WTC11 (cell line): ENCODE results near the gene RPL13. TPM values are rescaled to one million over a fixed set of nuclear protein-coding genes. Genes with fewer than 3 reads are reported as not detected.

Source experiments
- ATAC-seq: fragments of 200-7000 bp; cut with Tn5 transposase; 2 replicates; pipeline ENCODE4 v1.10.0; 2021; ENCODE audit warnings: mild to moderate bottlenecking, moderate library complexity
- CTCF ChIA-PET: fragments of 300-600 bp; sonication (Branson Sonifier 250); formaldehyde crosslinking; loops from one replicate; lab custom pipeline; 2021; ENCODE audit warnings: antibody characterized with exemption; lab: Charles Lee
- POLR2A ChIA-PET: fragments of 350-600 bp; sonication (Branson Sonifier 250); formaldehyde crosslinking; loops from one replicate; lab custom pipeline; 2021; ENCODE audit warnings: antibody characterized with exemption; lab: Charles Lee
- DNase-seq: peaks from one replicate; pipeline ENCODE4 v3.0.0; 2021; ENCODE audit warnings: low spot score
- H3K27ac Mint-ChIP-seq: 2 replicates; pipeline ENCODE4 v1.8.0; 2021; ENCODE audit warnings: mixed read lengths
- H3K27me3 Mint-ChIP-seq: 2 replicates; pipeline ENCODE4 v1.8.0; 2021; ENCODE audit warnings: low read depth, mild to moderate bottlenecking, moderate library complexity, mixed read lengths
- H3K36me3 Mint-ChIP-seq: 2 replicates; pipeline ENCODE4 v1.8.0; 2021; ENCODE audit warnings: mixed read lengths
- H3K4me1 Mint-ChIP-seq: 2 replicates; pipeline ENCODE4 v1.8.0; 2022; ENCODE audit warnings: mixed read lengths
- H3K4me3 Mint-ChIP-seq: 2 replicates; pipeline ENCODE4 v1.8.0; 2021; ENCODE audit warnings: mild to moderate bottlenecking, moderate library complexity, mixed read lengths
- H3K9me3 Mint-ChIP-seq: 2 replicates; pipeline ENCODE4 v1.8.0; 2021; ENCODE audit warnings: mixed read lengths
- ATF6 ChIP-seq: sonication (generic); formaldehyde crosslinking; IDR thresholded peaks from 2 replicates; pipeline ENCODE4 v1.8.1; 2023; ENCODE audit warnings: mild to moderate bottlenecking, missing genetic modification reagents
- CBFB ChIP-seq: sonication (generic); formaldehyde crosslinking; IDR thresholded peaks from 2 replicates; pipeline ENCODE4 v1.8.1; 2022; ENCODE audit warnings: mild to moderate bottlenecking, low read depth, missing genetic modification reagents
- CTCF ChIP-seq: fragments of 200-600 bp; IDR thresholded peaks from 2 replicates; pipeline ENCODE4 v1.8.0; 2022; ENCODE audit warnings: antibody characterized with exemption
- E2F4 ChIP-seq: sonication (generic); formaldehyde crosslinking; IDR thresholded peaks from 2 replicates; pipeline ENCODE4 v1.8.1; 2022; ENCODE audit warnings: low read depth, mild to moderate bottlenecking, moderate library complexity, missing genetic modification reagents, borderline replicate concordance
- E2F5 ChIP-seq: sonication (generic); formaldehyde crosslinking; IDR thresholded peaks from 2 replicates; pipeline ENCODE4 v1.8.1; 2022; ENCODE audit warnings: mild to moderate bottlenecking, moderate library complexity, missing genetic modification reagents
- EMX1 ChIP-seq: fragments of 250-450 bp; sonication (Bioruptor Pico); IDR thresholded peaks from 2 replicates; pipeline ENCODE4 v1.8.0; 2021; ENCODE audit warnings: mild to moderate bottlenecking
- HMGA2 ChIP-seq: fragments of 250-450 bp; sonication (Bioruptor Pico); IDR thresholded peaks from 2 replicates; pipeline ENCODE4 v1.4.0; 2021; ENCODE audit warnings: mild to moderate bottlenecking, moderate library complexity
- MYBL2 ChIP-seq: sonication (generic); formaldehyde crosslinking; IDR thresholded peaks from 2 replicates; pipeline ENCODE4 v1.8.1; 2023; ENCODE audit warnings: mild to moderate bottlenecking, moderate library complexity, missing genetic modification reagents
- NFE2L1 ChIP-seq: sonication (generic); formaldehyde crosslinking; IDR thresholded peaks from 2 replicates; pipeline ENCODE4 v1.8.1; 2023; ENCODE audit warnings: missing genetic modification reagents
- TCF7 ChIP-seq: sonication (generic); formaldehyde crosslinking; IDR thresholded peaks from 2 replicates; pipeline ENCODE4 v1.8.0; 2022; ENCODE audit warnings: mild to moderate bottlenecking, low read depth, missing genetic modification reagents, moderate library complexity
- ZBTB21 ChIP-seq: sonication (generic); formaldehyde crosslinking; IDR thresholded peaks from 2 replicates; pipeline ENCODE4 v1.8.1; 2023; ENCODE audit warnings: mild to moderate bottlenecking, missing genetic modification reagents, borderline replicate concordance
- ZBTB43 ChIP-seq: sonication (generic); formaldehyde crosslinking; IDR thresholded peaks from 2 replicates; pipeline ENCODE4 v1.8.1; 2023; ENCODE audit warnings: mild to moderate bottlenecking, missing genetic modification reagents
- ZMAT4 ChIP-seq: fragments of 250-450 bp; sonication (Bioruptor Pico); IDR thresholded peaks from 2 replicates; pipeline ENCODE4 v1.9.0; 2021; ENCODE audit warnings: mild to moderate bottlenecking
- ZNF219 ChIP-seq: sonication (generic); formaldehyde crosslinking; IDR thresholded peaks from 2 replicates; pipeline ENCODE4 v1.8.0; 2023; ENCODE audit warnings: missing genetic modification reagents, mild to moderate bottlenecking, borderline replicate concordance
- ZNF232 ChIP-seq: sonication (generic); formaldehyde crosslinking; IDR thresholded peaks from 2 replicates; pipeline ENCODE4 v1.8.0; 2022; ENCODE audit warnings: mild to moderate bottlenecking, missing genetic modification reagents
- ZNF425 ChIP-seq: fragments of 250-450 bp; sonication (Bioruptor Pico); conservative IDR thresholded peaks from 2 replicates; pipeline ENCODE4 v1.9.0; 2021; ENCODE audit warnings: mild to moderate bottlenecking
- ZSCAN18 ChIP-seq: fragments of 250-450 bp; sonication (Bioruptor Pico); IDR thresholded peaks from 2 replicates; pipeline ENCODE4 v2.1.2; 2022; ENCODE audit warnings: mild to moderate bottlenecking, moderate library complexity
- total RNA-seq: library from RNA; stranded (reverse); gene quantifications from 3 replicates; pipeline ENCODE4 v1.2.3, GENCODE V29; 2021

The RPL13 gene
- total RNA-seq, 1 experiment from 2014 or later, result 2,631 TPM

GRCh38 chr16:89540557-89540956, 19.9 kb upstream of the RPL13 start (continued):
- TF ChIP-seq CTCF, result no peak
- no peak for TF ChIP-seq ZNF232 (CRISPR knock-in tag)
- no peak for TF ChIP-seq ZNF425 (CRISPR knock-in tag)
- TF ChIP-seq CBFB (CRISPR knock-in tag), result no peak
- no peak for TF ChIP-seq NFE2L1 (CRISPR knock-in tag)
- TF ChIP-seq ZBTB21, result no peak
- no peak for TF ChIP-seq TCF7
- TF ChIP-seq EMX1 (CRISPR knock-in tag), result no peak
- no peak for TF ChIP-seq MYBL2 (CRISPR knock-in tag)

- Mint-ChIP-seq H3K27me3 (no peaks in the 10 kb centered on the region), H3K4me1 (no peaks in the 10 kb centered on the region), H3K9me3 (no peaks in the 10 kb centered on the region), H3K36me3 (peaks cover 26% of the 10 kb centered on the region), H3K27ac (no peak overlapping the region), H3K4me3 (no peak overlapping the region)
- ATAC-seq (no peak), DNase-seq (no peak)
- no peak for TF ChIP-seq E2F5 (CRISPR knock-in tag)
- no peak for TF ChIP-seq HMGA2 (CRISPR knock-in tag)
- no peak for TF ChIP-seq ZSCAN18 (CRISPR knock-in tag)
- TF ChIP-seq ZMAT4, result no peak
- no peak for TF ChIP-seq ZNF219 (CRISPR knock-in tag)
- no peak for TF ChIP-seq ATF6 (CRISPR knock-in tag)
- no peak for TF ChIP-seq E2F4 (CRISPR knock-in tag)
- TF ChIP-seq ZBTB43, result no peak
- CTCF ChIA-PET, result interaction anchor here (1.4 to 1.6 kb wide), 2 partner anchors 16 to 24 kb away, joined by 4 to 6 read pairs; no protein-coding TSS in a partner anchor
- POLR2A ChIA-PET, result no interaction called here
Observed at GRCh38 chr16:89541792-89542191, 18.7 kb upstream of the RPL13 start.
